Frontal cortex (tissue), 4 donors: ENCODE data around the gene ERI2. TPM values are rescaled to one million over a fixed set of nuclear protein-coding genes. Genes with fewer than 3 reads are reported as not detected.
"Not testable (repeated sequence)": the region's sequence is repeated elsewhere in the genome, so short reads cannot be mapped to it uniquely, and the experiment has no call there.

ENCODE experiments used
- DNase-seq, 2 donors: peaks; one replicate each; pipeline ENCODE4 v3.0.0; 2012; ENCODE audit warnings: low spot score in 2 of 2
- FAIRE-seq: peaks from 2 replicates; lab custom pipeline; 2012; peaks lifted over from hg19 to GRCh38; lab: Jason Lieb, UNC
- total RNA-seq: library from RNA; depleted of rRNA; stranded (reverse); fragments of >200 nt; gene quantifications from one replicate; pipeline ENCODE4 v1.2.3, GENCODE V29; 2014
- donor health status: control.
- donor health status: control.
- donor health status: control.

The ERI2 gene
- total RNA-seq, 1 donor from 2014 or later: 22.0 TPM

- DNase-seq (no peak), FAIRE-seq (no peak)
Measured at GRCh38 chr16:20768121-20768520, 38.2 kb downstream of the ERI2 start.

- DNase-seq (no peak), FAIRE-seq (no peak)
Measured at GRCh38 chr16:20767577-20767976, 38.7 kb downstream of the ERI2 start.

GRCh38 chr16:20766294-20766693 is 40.0 kb downstream of the ERI2 start:
- FAIRE-seq: no peak

GRCh38 chr16:20765732-20766131 is 40.5 kb downstream of the ERI2 start:
- FAIRE-seq (no peak), DNase-seq (no peak)

More at GRCh38 chr16:20766294-20766693, 40.0 kb downstream of the ERI2 start:
- no peak for DNase-seq

GRCh38 chr16:20764448-20764847 is 41.8 kb downstream of the ERI2 start:
- not testable (repeated sequence) for FAIRE-seq, DNase-seq

- FAIRE-seq (no peak), DNase-seq (peak in 1 of 2 donors; percentile 3)
Measured at GRCh38 chr16:20763461-20764232, 42.6 kb downstream of the ERI2 start, which contains the start of gene ACSM3. Gene ACSM3, plus strand, starts transcription at chr16:20764014. Its CDS starts 6,021 bp downstream, at chr16:20770035.

- FAIRE-seq (no peak), DNase-seq (no peak)
Measured at GRCh38 chr16:20762404-20763123, 43.7 kb downstream of the ERI2 start.

- FAIRE-seq: no peak
- DNase-seq: no peak
Measured at GRCh38 chr16:20761175-20761574, 45.1 kb downstream of the ERI2 start.

- DNase-seq (no peak), FAIRE-seq (no peak)
Measured at GRCh38 chr16:20760346-20760745, 45.9 kb downstream of the ERI2 start.

- not testable (repeated sequence) for FAIRE-seq, DNase-seq
Measured at GRCh38 chr16:20755799-20756198, 50.5 kb downstream of the ERI2 start.

GRCh38 chr16:20755238-20755637 is 51.0 kb downstream of the ERI2 start:
- DNase-seq (no peak), FAIRE-seq (no peak)

GRCh38 chr16:20753727-20754126 is 52.5 kb downstream of the ERI2 start:
- no peak for DNase-seq
- no peak for FAIRE-seq

GRCh38 chr16:20750558-20750957 is 55.7 kb downstream of the ERI2 start:
- DNase-seq: no peak
- FAIRE-seq: no peak

GRCh38 chr16:20749474-20749873 is 56.8 kb downstream of the ERI2 start:
- FAIRE-seq: no peak
- no peak for DNase-seq

- no peak for DNase-seq
- no peak for FAIRE-seq
Measured at GRCh38 chr16:20747030-20747816, 59.0 kb downstream of the ERI2 start.

GRCh38 chr16:20746461-20746860 is 59.8 kb downstream of the ERI2 start:
- DNase-seq (no peak), FAIRE-seq (no peak)
